HG02981 (cell line): ENCODE results near the gene OR5C1.
A peak's percentile ranks its signal among the peaks of the same experiment; 100 is the strongest.
"Not testable (repeated sequence)": the region's sequence is repeated elsewhere in the genome, so short reads cannot be mapped to it uniquely, and the experiment has no call there.

Experiments
- ATAC-seq: cut with Tn5 transposase; IDR thresholded peaks from one replicate; pipeline ENCODE4 v1.9.1; 2021; ENCODE audit warnings: mild to moderate bottlenecking, moderate library complexity; ENCODE audit not compliant: unreplicated experiment

The OR5C1 gene

DNA sequence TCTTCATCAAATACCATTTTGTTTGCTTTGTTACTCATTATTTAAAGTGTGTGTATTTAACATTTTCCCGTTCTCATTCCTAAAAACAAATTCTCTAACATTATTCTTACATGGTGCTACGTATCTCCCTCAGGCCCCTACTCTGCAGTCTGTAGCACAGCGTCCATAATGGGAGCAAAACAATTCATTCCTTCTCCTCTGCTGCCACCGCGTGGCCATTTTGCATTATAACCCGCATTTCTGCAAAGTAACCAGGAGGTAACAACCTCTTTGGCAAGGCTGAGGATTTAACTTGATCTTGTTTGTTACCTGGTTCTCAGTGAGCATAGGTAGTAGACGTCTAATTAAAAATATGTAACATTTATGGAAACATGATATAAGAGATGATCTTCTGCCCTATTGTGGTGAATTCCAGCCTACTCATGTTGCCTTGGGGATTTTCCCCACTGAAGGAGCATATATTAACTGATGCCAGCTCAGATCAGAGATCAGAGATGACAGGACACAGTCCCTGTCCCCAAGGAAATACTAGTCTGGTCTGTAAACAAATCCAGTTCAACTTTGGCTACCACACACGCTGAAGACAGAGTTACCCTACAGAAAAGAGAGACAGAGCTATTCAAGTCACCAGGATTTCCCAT is 21.7 kb downstream of the OR5C1 start:
- ATAC-seq = peak; percentile 73

DNA sequence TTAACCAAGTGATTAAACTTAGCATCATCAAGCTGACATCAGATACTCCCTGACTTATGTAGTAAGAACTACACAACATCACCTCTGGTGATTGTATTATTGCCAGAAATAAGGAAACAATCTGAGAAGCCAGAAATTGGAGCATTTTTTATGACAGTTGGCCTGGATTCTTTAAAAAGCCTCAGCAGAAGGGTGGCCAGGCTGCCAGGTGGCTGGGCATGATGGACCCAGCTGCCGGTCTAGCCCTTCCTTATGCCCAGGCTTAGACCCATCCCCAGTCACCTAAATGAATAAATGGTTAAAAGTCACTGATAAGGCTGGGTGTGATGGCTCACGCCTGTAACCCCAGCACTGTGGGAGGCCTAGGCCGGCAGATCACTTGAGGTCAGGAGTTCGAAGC is 24.0 kb downstream of the OR5C1 start:
- no peak for ATAC-seq

DNA sequence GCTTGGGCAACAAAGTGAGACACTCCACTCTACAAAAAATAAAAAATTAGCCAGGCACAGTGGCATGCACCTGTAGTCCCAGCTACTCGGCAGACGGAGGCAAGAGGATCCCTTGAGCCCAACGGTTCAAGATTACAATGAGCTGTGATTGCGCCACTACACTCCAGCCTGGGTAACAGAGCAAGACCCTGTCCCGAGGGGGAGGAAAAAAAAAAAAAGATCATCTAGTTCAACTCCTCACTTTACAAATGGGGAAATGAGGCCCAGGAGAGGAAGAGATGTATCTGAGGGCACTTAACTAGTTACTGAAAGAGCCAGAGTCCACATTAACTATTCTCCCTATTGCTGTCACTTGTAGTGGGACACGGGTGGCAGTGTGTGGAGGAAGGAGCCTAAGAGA is 25.8 kb downstream of the OR5C1 start:
- ATAC-seq = no peak

DNA sequence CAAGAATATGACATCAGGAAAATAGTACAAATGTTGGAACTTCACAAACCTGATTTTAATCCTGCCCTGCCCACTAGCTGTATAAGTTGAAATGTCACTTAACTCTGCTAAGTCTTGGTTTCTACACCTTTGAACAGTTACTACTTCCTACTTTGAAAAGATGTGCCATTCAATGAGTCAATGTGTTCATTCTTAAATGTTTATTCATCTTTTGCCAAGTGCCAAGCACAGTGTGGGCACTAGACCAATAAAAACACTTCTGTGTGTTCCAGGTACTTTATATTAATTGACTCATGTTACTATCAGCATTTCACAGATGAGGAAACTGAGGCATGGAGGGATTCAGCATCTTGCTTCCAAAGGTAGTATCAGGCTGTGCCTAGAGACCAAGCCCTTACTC is 26.8 kb downstream of the OR5C1 start:
- no peak for ATAC-seq

DNA sequence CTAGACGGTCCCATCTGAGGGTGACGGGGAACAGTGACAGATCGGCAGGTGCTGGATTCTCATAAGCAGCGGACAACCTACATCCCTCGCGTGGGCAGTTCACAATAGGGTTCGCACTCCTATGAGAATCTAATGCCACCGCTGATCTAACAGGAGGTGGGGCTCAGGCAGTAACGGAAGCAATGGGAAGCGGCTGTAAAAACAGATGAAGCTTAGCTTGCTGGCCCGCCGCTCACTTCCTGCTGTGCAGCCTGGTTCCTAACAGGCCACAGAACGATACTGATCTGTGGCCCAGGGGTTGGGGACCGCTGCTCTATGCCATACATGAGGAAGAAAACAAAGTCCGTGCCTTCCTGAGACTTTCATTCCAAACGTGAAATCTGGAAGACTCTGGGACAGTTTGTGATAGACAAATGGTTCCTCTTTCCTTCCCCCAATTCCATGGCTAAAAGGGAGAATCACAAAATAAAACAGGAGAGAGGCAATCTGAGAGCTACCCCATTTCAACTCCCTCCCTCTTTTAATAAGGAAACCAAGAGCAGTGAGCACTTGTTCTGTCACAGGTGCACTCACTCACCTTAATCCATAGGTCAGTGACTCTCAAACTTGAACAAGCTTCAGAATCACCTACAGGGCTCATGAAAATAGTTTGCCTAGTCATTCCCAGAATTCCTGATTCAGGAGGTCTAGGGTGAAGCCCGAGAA is 27.6 kb downstream of the OR5C1 start:
- ATAC-seq = peak; percentile 65

DNA sequence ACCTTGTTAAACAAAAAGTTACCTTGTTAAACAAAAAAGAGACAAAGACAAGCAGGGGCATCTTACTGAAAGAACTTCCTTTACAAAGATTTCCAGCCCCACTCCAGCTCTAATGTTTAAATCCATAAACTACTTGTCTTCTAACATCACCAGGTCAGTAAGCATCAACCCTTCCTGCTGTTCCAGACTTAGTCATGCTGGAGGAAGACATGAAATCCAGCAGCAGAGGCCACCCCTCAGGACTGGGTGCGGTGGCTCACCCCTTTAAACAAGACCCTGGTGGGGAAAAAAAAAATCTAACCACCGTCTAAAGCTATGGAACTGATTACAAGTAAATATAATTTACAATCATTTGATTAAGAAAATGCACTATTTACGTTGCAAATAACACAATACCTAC is 30.6 kb downstream of the OR5C1 start:
- no peak for ATAC-seq

DNA sequence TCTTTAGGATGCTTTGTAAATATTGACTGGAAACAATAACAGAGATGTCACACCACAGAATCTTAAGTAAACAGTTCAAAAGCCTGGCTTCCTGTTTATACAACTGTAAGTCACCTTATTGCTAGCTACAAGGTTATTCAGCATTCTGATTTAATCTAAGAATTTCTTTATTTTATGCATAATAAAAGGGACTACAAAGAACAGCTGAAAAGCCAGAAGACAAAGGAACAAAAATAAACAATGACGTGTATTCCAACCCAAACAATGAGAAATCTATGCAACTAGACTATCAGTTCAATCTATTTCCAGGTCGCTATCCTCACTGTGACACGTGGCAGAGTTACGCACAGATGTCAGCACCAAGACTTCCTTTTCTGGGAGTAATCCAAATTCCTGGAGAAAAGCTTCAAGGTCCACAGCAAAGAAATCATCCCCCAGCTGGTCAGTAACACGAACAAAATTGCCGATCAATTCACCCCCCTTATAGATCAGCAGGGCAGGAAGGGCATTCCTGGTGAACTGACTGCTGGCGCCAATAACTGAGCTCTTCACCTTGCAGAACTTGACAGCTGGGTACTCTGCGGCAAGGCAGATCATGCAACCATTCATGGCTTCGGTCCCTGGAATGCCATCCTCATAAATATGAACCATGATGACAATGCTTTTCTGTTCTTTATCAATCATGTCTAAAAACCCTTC is 31.2 kb downstream of the OR5C1 start:
- ATAC-seq = no peak

DNA sequence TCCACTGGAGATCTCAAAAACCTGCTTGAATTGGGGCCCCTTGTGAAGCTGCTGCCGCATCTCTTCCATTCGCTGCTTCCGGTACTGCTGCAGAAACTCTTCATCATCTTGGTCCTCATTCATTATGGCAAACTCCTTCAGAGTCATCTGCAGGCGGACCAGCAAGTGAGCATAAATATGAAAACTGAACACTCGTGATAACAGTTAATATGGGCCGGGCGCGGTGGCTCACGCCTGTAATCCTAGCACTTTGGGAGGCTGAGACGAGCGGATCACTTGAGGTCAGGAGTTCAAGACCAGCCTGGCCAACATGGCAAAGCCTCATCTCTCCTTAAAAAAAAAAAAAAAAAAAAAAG is 31.7 kb downstream of the OR5C1 start:
- no peak for ATAC-seq

DNA sequence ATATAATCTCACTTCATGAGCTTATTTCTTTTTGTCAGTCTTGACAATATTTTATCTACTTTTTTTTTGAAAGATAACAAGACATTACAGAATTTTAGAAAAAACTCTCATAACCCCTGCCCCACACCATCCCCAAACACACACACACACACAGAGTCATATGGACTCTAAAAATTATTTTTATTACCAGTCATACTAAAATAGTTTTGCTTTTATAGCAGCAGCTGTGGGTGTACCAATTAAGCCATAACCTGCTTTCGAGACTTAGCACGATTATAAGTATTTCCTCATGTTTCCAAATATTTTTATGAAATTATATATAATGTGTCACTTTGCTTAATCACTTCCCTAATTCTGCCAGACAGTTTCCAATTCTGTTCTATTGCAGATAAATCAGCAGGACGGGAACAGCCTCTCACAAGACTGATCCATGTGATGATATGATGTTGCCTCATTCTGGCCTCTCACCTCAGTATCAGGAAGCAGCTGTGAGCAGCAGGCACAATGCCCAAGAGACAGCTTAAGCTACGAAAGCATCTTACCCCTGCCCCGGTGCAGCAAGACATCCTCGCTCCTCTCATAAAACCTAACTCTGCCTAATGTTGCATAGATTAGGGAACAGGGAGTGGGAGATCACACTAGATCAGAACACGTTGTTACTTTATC is 32.7 kb downstream of the OR5C1 start:
- ATAC-seq = no peak

DNA sequence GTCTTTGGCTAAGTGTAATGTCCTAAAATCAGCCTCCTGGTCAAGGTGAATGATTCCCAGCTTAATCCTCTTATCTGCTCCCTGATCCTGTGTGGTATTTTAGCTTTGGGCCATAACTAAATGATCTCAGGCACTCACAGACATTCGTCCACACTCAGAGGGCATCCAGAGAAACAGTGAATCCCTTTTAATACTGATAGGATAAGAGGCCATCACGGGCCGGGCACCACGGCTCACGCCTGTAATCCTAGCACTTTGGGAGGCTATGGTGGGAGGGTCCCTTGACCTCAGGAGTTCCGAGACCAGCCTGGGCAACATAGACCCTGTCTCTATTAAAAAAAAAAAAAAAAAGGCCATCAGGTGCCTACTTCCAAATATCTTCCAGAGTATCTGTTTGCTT is 33.3 kb downstream of the OR5C1 start:
- ATAC-seq = no peak

DNA sequence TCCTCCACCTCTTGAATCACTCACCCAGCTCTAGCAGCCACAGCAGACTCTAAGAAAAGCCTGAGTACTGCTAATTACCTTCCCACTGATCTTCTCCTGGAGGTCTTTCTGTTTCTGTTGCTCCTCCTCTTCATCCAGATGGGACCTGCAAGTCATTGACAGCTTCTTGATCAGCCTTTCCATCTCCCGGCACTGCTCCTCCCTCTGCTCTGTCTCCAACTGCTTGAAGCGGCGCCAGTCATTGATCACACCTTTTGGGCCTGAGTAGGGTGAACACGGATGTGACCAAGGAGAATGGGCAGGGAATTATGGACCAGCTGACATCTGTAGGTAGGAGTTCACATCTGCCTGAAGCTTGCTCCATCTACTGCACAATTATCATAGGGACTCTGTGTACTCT is 34.2 kb downstream of the OR5C1 start:
- ATAC-seq = no peak

DNA sequence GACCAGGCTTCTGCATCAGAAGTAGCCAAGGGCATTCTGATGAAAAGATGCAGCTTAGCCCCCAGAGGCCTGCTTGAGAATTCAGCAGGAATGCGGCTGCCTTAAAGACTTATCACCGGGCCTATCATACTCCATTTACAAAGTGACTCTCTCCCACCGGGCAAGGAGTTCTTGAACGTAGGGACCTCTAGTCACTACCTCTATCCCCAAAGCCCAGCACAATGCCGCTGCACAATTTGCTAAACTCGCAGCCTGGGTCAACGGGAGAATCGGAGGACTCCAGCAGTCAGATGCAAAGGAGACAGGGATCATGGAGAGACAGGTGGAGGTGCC is 39.0 kb downstream of the OR5C1 start:
- peak; percentile 20 for ATAC-seq

DNA sequence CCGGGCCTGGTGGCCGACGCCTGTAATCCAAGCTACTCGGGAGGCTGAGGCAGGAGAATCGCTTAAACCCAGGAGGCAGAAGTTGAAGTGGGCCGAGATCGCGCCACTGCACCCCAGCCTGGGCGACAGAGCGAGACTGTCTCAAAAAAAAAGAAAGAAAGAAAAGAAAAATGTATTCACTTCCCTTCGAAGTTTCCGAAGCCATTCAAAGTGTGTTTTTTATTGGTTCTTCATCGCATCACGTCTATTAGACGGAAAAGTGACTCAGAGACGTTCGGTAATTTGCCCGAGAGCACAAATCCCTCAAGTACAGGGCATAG is 40.2 kb downstream of the OR5C1 start:
- not testable (repeated sequence) for ATAC-seq

DNA sequence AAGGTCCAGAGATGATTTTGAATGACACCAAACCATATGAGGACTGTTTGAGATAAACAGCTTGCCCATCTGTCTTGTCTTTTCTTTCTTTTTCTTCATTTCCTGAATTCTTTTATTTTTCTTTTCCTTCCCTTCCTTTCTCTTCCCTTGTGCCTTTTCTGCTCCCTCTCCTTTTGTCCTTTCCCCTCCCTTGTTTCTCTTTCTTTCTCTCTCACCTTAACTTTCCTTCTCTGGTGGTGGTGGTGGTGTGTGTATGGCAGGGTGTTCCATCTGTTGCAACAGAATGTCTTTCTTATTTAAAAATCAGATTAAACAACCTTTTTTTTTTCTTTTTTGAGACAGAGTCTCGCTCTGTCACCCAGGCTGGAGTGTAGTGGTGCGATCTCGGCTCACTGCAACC is 43.5 kb downstream of the OR5C1 start:
- no peak for ATAC-seq

DNA sequence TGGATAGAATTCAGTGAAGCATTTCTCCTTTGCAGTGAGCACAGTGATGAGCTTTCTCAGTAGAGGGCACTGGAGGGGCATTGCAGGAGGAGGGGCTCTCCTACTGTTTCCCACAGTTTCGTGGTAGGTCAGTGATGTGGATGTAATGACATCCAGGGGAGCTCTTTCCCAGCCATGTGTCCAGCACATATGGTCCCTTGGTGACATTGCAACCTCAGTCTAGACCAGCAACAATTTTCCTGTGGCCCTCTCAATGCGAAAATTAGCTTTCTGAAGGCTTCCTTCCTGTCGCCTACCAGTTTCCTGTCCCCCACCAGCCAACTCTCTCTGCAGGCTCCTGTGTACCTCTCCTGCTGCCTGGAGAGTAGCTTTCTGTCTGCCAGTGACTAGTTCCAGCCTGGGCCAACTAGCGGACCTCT is 46.6 kb downstream of the OR5C1 start:
- ATAC-seq = no peak

DNA sequence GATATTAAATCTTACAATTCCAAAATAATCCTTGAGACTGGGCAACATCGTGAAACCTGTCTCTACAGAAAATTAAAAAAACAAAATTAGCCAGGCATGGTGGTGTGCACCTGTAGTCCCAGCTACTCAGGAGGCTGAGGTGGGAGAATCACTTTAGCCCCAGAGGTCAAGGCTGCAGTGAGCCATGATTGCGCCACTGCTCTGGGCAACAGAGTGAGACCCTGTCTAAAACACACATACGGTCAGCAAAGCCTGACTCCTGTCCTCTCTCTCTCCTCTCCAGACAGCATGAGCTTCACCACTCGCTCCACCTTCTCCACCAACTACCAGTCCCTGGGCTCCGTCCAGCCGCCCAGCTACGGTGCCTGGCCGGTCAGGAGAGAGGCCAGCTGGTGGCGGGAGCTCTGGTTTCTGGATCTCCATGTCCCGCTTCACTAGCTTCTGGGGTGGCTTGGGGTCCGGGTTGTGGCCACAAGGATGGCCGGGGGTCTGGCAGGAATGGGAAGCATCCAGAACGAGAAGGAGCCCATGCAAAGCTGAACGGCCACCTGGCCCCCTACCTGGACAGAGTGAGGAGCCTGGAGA is 48.6 kb downstream of the OR5C1 start:
- ATAC-seq = no peak

DNA sequence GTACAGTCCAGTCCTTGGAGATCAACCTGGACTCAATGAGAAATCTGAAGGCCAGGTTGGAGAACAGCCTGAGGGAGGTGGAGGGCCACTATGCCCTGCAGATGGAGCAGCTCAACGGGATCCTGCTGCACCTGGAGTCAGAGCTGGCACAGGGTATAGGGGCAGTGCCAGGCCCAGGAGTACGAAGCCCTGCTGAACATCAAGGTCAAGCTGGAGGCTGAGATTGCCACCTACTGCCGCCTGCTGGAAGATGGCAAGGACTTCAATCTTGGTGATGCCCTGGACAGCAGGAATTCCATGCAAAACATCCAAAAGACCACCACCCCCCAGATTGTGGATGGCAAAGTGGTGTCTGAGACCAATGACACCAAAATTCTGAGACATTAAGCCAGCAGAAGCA is 49.7 kb downstream of the OR5C1 start:
- ATAC-seq = not testable (repeated sequence)
